Measurements from ENCODE around the gene RASSF3.

RASSF3 gene

DNA sequence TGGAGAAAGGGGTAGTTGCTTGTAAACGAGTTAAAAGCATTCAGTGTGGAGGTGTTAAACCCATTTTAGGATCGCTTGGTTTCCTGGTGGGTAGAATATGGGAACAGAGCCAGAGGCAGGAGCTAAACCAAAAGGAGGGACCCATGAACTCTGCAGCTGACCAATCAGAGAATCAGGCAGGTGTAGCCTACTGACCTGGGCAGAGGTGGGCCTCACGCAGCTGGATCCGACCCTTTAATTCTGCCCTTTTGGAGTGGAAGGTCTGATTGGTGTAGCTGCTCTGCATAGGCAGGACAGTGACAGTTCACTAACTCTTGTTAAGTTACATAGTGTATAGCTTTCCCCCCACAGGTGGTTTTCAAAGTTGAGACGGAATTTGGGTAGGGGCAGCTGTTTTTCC lies 85.3 kb downstream of the RASSF3 start:
- Histone ChIP-seq H3K4me1 (ENCODE audit: insufficient read depth, low read length) (peaks cover 38% of the 10 kb centered on the region), H3K9me3 (ENCODE audit: insufficient read depth, low read depth, low read length) (no peaks in the 10 kb centered on the region), H3K4me3 (ENCODE audit: low read length) (no peak overlapping the region), H3K36me3 (ENCODE audit: insufficient read depth, low read length) (peaks cover 17% of the 10 kb centered on the region), H3K9ac (ENCODE audit: low read depth, low read length) (no peak overlapping the region), H3K27ac (ENCODE audit: low read depth, low read length) (no peak overlapping the region), H3K27me3 (ENCODE audit: insufficient read depth, low read length) (no peaks in the 10 kb centered on the region)
- 72% methylated on average over 4 of the region's 5 CpGs for WGBS

DNA sequence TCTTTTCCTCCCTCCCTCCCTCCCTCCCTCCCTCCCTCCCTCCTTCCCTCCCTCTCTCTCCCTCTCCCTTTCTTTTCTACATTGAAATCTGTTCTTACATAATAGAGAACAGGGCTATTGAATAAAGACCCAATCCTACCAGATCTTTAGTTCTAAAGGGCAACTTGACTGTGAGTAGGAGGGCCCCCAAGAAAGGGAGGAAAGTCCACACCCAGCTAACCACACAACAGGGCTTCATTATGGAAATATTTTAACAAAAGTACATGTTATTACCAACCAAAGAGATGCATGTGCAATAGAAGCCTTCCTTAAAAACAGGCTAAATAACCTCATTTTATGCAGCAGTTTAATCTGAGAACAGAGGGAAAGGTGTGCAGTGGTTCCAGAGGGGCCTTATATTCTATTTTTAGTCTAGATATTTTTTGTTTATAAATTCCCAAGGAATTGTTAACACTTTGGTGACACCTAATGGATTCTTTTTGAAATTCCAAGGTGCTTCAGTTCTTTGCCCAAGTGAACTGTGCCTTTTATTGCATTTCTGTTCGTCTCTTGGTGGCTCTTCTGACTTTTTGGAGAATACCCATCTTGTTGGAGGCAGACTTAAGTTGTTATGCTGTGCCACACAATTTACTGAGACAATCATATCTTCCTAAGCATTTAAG lies 85.9 kb downstream of the RASSF3 start:
- Histone ChIP-seq H3K27ac (ENCODE audit: low read depth, low read length) (no peak overlapping the region), H3K9ac (ENCODE audit: low read depth, low read length) (no peak overlapping the region), H3K36me3 (ENCODE audit: insufficient read depth, low read length) (peaks cover 17% of the 10 kb centered on the region), H3K9me3 (ENCODE audit: insufficient read depth, low read depth, low read length) (no peaks in the 10 kb centered on the region), H3K4me1 (ENCODE audit: insufficient read depth, low read length) (peaks cover 34% of the 10 kb centered on the region), H3K27me3 (ENCODE audit: insufficient read depth, low read length) (no peaks in the 10 kb centered on the region), H3K4me3 (ENCODE audit: low read length) (no peak overlapping the region)
- 95% methylated on average over 1 of the region's 1 CpG for WGBS

DNA sequence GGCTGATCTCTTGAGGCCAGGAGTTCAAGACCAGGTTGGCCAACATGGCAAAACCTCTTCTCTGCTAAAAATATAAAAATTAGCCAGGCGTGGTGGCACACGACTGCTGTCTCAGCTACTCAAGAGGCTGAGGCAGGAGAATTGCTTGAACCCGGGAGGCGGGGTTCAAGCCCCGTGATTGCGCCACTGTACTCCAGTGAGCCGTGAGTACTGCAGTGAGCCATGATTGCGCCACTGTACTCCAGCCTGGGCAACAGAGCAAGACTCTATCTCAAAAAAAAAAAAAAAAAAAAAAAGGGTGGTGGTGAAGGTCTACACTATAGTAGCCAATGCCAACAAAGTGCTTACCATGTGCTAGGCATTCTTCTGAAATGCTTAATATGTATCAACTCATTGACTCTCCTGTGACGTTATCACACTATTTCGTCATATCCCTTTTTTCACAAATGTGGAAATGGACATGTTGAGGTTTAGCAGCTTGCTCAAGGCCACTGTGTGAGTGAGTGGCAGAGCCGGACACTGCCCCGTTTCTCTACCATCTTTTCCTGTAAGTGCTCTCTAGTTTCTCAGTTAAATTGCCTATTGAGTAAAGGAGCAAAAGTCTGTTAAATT lies 89.3 kb downstream of the RASSF3 start:
- no peak overlapping the region for H3K27ac ChIP-seq (ENCODE audit: low read depth, low read length)
- peaks cover 10% of the 10 kb centered on the region for H3K4me1 ChIP-seq (ENCODE audit: insufficient read depth, low read length)
- H3K4me3 ChIP-seq (ENCODE audit: low read length) = no peak overlapping the region
- no peak overlapping the region for H3K9ac ChIP-seq (ENCODE audit: low read depth, low read length)
- H3K36me3 ChIP-seq (ENCODE audit: insufficient read depth, low read length) = peaks cover 14% of the 10 kb centered on the region
- no peaks in the 10 kb centered on the region for H3K27me3 ChIP-seq (ENCODE audit: insufficient read depth, low read length)
- H3K9me3 ChIP-seq (ENCODE audit: insufficient read depth, low read depth, low read length) = no peaks in the 10 kb centered on the region
- WGBS = 95% methylated on average over 11 of the region's 12 CpGs

DNA sequence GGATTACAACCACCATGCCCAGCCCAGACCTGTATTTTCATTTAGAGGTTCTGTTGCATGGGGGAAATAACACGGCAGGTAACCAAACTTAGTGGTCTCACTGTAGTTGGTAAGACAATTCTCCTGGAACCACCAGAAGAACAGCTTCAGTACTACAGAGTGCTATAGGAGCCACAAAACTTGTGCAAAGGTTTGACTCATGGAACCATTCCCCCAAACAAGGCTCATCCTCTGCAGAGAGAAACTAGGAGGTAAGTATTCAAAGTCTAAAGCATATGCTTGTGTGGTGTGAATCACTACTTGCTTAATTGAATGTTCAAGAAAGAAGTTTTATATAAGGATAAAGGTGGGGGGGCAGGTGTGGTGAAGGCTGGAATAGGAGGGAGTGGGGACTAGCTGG lies 90.2 kb downstream of the RASSF3 start:
- Histone ChIP-seq H3K4me3 (ENCODE audit: low read length) (no peak overlapping the region), H3K9me3 (ENCODE audit: insufficient read depth, low read depth, low read length) (no peaks in the 10 kb centered on the region), H3K9ac (ENCODE audit: low read depth, low read length) (no peak overlapping the region), H3K36me3 (ENCODE audit: insufficient read depth, low read length) (peaks cover 6% of the 10 kb centered on the region), H3K27ac (ENCODE audit: low read depth, low read length) (no peak overlapping the region), H3K27me3 (ENCODE audit: insufficient read depth, low read length) (no peaks in the 10 kb centered on the region), H3K4me1 (ENCODE audit: insufficient read depth, low read length) (peaks cover 3% of the 10 kb centered on the region; the same call in 1 of the 2 replicates)
- 95% methylated on average over 1 of the region's 1 CpG for WGBS

DNA sequence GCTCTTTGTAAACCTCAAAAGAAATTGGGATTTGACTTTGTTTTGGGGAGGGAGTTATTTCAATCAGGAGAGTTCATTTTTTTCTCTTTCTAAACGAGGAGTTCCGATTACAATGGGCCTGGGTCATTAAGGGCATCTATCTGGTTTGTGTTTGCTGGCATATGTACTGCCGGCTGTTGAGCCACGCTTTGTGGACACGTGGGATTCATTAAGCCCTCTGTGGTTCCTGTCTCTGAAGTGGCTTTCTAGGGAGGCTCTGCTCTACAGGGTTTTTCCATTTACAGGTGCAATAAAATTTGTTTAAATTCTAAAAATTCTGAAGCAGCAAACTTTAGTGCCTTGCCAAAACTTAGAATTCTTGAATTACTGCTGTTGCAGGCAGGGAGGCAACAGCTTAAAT lies 91.0 kb downstream of the RASSF3 start:
- Histone ChIP-seq H3K36me3 (ENCODE audit: insufficient read depth, low read length) (peaks cover 6% of the 10 kb centered on the region), H3K4me1 (ENCODE audit: insufficient read depth, low read length) (no peaks in the 10 kb centered on the region), H3K9me3 (ENCODE audit: insufficient read depth, low read depth, low read length) (no peaks in the 10 kb centered on the region), H3K27ac (ENCODE audit: low read depth, low read length) (no peak overlapping the region), H3K9ac (ENCODE audit: low read depth, low read length) (no peak overlapping the region), H3K27me3 (ENCODE audit: insufficient read depth, low read length) (no peaks in the 10 kb centered on the region), H3K4me3 (ENCODE audit: low read length) (no peak overlapping the region)
- WGBS = 89% methylated on average over 5 of the region's 5 CpGs

DNA sequence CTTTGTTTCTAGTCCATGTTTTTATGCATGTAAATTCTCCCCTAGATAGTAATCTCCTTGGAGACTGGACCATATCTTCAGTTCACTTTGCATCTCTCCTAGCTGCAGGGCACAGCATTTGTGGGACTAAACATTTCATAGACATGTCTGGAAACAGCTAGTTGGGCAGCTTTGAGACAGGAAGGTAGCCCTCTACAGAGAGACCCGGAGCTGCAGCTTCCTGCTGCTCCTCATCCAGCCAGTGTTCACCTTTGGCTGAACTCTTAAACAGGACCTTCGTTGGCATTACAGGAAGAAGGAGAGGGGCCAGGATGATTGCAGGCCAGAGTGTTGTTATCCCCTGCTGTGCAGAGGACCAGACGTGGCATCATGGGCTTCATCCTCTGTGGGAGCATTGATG lies 96.0 kb downstream of the RASSF3 start:
- Histone ChIP-seq H3K27me3 (ENCODE audit: insufficient read depth, low read length) (no peaks in the 10 kb centered on the region), H3K9ac (ENCODE audit: low read depth, low read length) (no peak overlapping the region), H3K36me3 (ENCODE audit: insufficient read depth, low read length) (no peaks in the 10 kb centered on the region), H3K27ac (ENCODE audit: low read depth, low read length) (no peak overlapping the region), H3K4me1 (ENCODE audit: insufficient read depth, low read length) (no peaks in the 10 kb centered on the region), H3K9me3 (ENCODE audit: insufficient read depth, low read depth, low read length) (no peaks in the 10 kb centered on the region), H3K4me3 (ENCODE audit: low read length) (no peak overlapping the region)
- WGBS = 78% methylated on average over 3 of the region's 3 CpGs

DNA sequence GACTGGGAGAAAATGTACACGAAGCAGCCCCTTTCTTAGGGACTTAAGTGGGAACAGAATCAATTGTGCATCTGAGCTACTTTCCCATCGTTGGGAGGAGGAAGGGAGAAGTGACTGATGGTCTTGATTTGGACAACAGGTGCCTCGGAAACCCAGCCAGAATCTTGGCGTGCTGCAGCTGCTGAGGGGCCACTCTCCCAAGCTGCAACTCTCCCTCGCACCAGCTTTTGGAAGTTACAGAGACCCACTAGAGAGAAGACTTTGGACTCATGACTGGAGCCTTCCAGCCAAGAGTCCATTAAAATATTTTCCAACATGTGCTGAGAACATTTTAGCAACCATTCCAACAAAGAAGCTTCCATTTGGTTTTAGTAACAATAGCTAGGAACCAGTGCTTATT lies 96.6 kb downstream of the RASSF3 start:
- no peaks in the 10 kb centered on the region for H3K36me3 ChIP-seq (ENCODE audit: insufficient read depth, low read length)
- no peaks in the 10 kb centered on the region for H3K4me1 ChIP-seq (ENCODE audit: insufficient read depth, low read length)
- WGBS = 93% methylated on average over 5 of the region's 5 CpGs
- no peaks in the 10 kb centered on the region for H3K27me3 ChIP-seq (ENCODE audit: insufficient read depth, low read length)
- H3K4me3 ChIP-seq (ENCODE audit: low read length) = no peak overlapping the region
- H3K27ac ChIP-seq (ENCODE audit: low read depth, low read length) = no peak overlapping the region
- no peak overlapping the region for H3K9ac ChIP-seq (ENCODE audit: low read depth, low read length)
- H3K9me3 ChIP-seq (ENCODE audit: insufficient read depth, low read depth, low read length) = no peaks in the 10 kb centered on the region

DNA sequence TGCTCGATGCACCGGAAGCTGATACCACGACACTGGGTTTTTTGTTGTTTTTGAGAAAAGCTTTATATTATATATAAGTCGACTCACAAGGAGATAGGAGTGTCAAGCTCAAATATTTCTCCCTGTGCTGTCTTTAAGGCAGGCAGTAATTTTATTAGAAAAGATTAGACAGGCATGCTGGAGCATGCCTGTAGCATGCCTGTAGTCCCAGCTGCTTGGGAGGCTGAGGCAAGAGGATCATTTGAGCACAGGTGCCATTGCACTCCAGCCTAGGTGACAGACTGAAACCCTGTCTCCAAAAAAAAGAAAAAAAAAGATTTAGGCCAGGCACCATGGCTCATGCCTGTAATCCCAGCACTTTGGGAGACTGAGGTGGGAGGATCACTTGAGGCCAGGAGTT lies 97.1 kb downstream of the RASSF3 start:
- no peaks in the 10 kb centered on the region for H3K9me3 ChIP-seq (ENCODE audit: insufficient read depth, low read depth, low read length)
- no peak overlapping the region for H3K4me3 ChIP-seq (ENCODE audit: low read length)
- no peak overlapping the region for H3K27ac ChIP-seq (ENCODE audit: low read depth, low read length)
- no peaks in the 10 kb centered on the region for H3K27me3 ChIP-seq (ENCODE audit: insufficient read depth, low read length)
- no peaks in the 10 kb centered on the region for H3K4me1 ChIP-seq (ENCODE audit: insufficient read depth, low read length)
- H3K36me3 ChIP-seq (ENCODE audit: insufficient read depth, low read length) = no peaks in the 10 kb centered on the region
- H3K9ac ChIP-seq (ENCODE audit: low read depth, low read length) = no peak overlapping the region
- 91% methylated on average over 4 of the region's 4 CpGs for WGBS

DNA sequence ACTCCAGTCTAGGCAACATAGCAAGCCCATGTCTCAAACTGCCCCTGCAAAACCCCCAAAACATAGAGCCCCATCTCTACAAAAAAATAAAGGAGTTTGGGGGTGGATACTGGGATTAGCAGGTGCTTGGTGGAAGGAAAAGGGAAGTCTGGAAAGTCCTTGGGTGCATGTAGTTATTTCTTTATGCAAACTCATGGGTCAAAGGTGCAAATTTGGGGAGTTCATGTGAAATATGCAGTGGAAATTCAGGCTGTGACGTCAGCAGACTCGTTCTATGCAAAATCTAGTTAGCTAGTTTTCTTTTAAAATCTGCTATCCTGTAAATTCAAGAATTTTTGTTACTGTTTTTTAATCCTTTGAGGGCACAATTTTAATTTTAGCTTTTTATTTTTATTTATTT lies 97.6 kb downstream of the RASSF3 start:
- no peaks in the 10 kb centered on the region for H3K4me1 ChIP-seq (ENCODE audit: insufficient read depth, low read length)
- H3K4me3 ChIP-seq (ENCODE audit: low read length) = no peak overlapping the region
- no peaks in the 10 kb centered on the region for H3K27me3 ChIP-seq (ENCODE audit: insufficient read depth, low read length)
- 87% methylated on average over 2 of the region's 2 CpGs for WGBS
- no peak overlapping the region for H3K27ac ChIP-seq (ENCODE audit: low read depth, low read length)
- no peaks in the 10 kb centered on the region for H3K36me3 ChIP-seq (ENCODE audit: insufficient read depth, low read length)
- H3K9me3 ChIP-seq (ENCODE audit: insufficient read depth, low read depth, low read length) = no peaks in the 10 kb centered on the region
- H3K9ac ChIP-seq (ENCODE audit: low read depth, low read length) = no peak overlapping the region

DNA sequence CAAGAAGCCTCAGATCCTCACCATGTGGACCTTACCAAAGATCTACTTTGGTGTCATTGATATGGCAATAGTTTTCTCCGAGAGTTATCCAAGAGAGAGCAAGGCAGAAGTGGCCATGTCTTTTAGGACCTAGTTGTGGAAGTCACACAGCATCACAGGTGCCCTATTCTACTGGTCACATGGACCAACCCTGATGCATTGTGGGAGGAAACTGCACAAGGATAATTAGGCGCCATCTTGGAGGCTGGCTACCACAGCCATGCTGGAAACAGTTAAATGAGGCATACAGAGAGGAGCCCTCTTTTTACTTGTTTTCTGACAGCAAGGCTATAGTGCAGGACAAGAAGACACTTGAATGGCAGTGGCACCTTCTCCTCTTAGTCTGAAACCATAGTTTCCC lies 99.1 kb downstream of the RASSF3 start:
- Histone ChIP-seq H3K4me1 (ENCODE audit: insufficient read depth, low read length) (no peaks in the 10 kb centered on the region), H3K36me3 (ENCODE audit: insufficient read depth, low read length) (peaks cover under 1% of the 10 kb centered on the region; the same call in 1 of the 2 replicates), H3K27ac (ENCODE audit: low read depth, low read length) (no peak overlapping the region), H3K9ac (ENCODE audit: low read depth, low read length) (no peak overlapping the region), H3K4me3 (ENCODE audit: low read length) (no peak overlapping the region), H3K9me3 (ENCODE audit: insufficient read depth, low read depth, low read length) (no peaks in the 10 kb centered on the region), H3K27me3 (ENCODE audit: insufficient read depth, low read length) (no peaks in the 10 kb centered on the region)
- 95% methylated on average over 2 of the region's 2 CpGs for WGBS

DNA sequence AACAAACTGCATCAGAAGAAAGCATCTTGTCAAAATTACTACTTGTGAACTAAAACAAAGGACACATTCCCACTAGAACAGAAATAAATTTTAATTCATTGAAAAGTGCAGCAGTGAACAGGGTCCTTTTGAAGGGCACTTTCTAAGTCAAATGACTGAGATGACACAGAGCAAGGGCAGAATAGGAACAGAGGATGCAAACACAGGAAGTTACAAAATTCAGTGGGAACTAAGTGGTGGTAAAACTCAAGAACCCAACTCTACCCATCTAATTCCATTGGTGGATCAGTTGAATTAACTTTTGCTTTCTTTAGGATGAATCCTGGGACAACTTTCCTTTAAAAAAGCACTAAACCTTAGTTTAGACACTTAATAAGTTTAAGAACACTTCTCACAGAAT lies 103.1 kb downstream of the RASSF3 start:
- H3K4me3 ChIP-seq (ENCODE audit: low read length) = no peak overlapping the region
- no peaks in the 10 kb centered on the region for H3K4me1 ChIP-seq (ENCODE audit: insufficient read depth, low read length)
- no peak overlapping the region for H3K9ac ChIP-seq (ENCODE audit: low read depth, low read length)
- no peaks in the 10 kb centered on the region for H3K27me3 ChIP-seq (ENCODE audit: insufficient read depth, low read length)
- peaks cover 34% of the 10 kb centered on the region for H3K36me3 ChIP-seq (ENCODE audit: insufficient read depth, low read length)
- no peak overlapping the region for H3K27ac ChIP-seq (ENCODE audit: low read depth, low read length)
- no peaks in the 10 kb centered on the region for H3K9me3 ChIP-seq (ENCODE audit: insufficient read depth, low read depth, low read length)

DNA sequence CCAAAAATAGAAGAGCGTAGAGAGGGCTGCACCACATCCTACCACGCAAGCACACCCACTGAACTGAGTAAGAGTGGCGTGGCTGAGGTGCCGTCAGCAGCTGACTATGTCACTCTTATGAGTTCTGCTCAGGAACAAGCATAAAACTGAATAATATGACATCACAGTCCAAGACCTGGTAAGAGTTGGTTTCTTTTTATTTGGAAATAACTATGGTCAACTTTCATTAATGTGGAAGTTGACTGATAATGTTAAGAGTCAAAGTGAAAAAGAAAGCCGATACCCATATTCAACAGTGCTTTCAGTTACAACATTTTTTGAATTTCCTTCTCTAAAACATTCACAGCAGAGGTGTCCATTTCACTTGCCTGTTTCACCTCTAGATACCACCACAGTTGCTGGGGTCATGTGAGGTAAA lies 104.3 kb downstream of the RASSF3 start:
- Histone ChIP-seq H3K27ac (ENCODE audit: low read depth, low read length) (no peak overlapping the region), H3K27me3 (ENCODE audit: insufficient read depth, low read length) (no peaks in the 10 kb centered on the region), H3K4me3 (ENCODE audit: low read length) (no peak overlapping the region), H3K9me3 (ENCODE audit: insufficient read depth, low read depth, low read length) (no peaks in the 10 kb centered on the region), H3K36me3 (ENCODE audit: insufficient read depth, low read length) (peaks cover 43% of the 10 kb centered on the region), H3K9ac (ENCODE audit: low read depth, low read length) (no peak overlapping the region), H3K4me1 (ENCODE audit: insufficient read depth, low read length) (no peaks in the 10 kb centered on the region)
- WGBS = 98% methylated on average over 4 of the region's 5 CpGs

Measured in HUES64 (cell line).